PC-9 (cell line): ENCODE data around the gene RIF1.

Experiments used
- EZH2 ChIP-seq: fragments of 200-600 bp; sonication (generic); IDR thresholded peaks from 2 replicates; pipeline ENCODE4 v1.8.0; 2017; ENCODE audit warnings: antibody characterized with exemption, low read depth
- TF ChIP-seq, protein P1 (sequence below): fragments of 200-600 bp; sonication (generic); conservative IDR thresholded peaks from 2 replicates; pipeline ENCODE4 v1.6.1; 2017; ENCODE audit warnings: mixed run types, antibody characterized with exemption, mild to moderate bottlenecking, moderate library complexity

DNA sequence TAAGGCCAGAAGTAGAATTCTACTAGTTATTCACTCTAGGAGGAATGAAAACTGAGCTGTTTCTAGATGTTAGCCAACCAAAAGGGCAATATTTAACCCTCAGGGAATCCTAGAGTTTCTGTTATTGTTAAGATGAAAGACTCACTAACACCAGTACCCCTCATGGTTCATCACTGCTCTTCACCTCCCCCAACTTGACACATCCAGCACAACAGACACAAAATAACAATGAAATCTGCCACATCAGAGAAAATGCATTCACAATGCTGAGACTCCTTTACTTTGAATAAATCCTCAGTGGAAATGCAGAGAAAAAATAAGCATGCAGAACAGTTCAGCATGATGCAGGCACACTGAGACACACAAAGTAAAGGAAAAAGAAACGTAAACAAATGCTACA, 111.3 kb downstream of the RIF1 start:
- TF ChIP-seq, protein P1, sequence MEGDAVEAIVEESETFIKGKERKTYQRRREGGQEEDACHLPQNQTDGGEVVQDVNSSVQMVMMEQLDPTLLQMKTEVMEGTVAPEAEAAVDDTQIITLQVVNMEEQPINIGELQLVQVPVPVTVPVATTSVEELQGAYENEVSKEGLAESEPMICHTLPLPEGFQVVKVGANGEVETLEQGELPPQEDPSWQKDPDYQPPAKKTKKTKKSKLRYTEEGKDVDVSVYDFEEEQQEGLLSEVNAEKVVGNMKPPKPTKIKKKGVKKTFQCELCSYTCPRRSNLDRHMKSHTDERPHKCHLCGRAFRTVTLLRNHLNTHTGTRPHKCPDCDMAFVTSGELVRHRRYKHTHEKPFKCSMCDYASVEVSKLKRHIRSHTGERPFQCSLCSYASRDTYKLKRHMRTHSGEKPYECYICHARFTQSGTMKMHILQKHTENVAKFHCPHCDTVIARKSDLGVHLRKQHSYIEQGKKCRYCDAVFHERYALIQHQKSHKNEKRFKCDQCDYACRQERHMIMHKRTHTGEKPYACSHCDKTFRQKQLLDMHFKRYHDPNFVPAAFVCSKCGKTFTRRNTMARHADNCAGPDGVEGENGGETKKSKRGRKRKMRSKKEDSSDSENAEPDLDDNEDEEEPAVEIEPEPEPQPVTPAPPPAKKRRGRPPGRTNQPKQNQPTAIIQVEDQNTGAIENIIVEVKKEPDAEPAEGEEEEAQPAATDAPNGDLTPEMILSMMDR: no peak
- no peak for TF ChIP-seq EZH2
